Cortex of kidney (tissue), 1 donor: Measurements from ENCODE around the gene PFDN1.
"Not testable (repeated sequence)": the region's sequence is repeated elsewhere in the genome, so short reads cannot be mapped to it uniquely, and the experiment has no call there.

Experiments
- DNase-seq: peaks from one replicate; lab custom pipeline; 2025; lab: John Stamatoyannopoulos, UW

PFDN1 gene

GRCh38 chr5:140213370-140213983 is 89.4 kb downstream of the PFDN1 start:
- no peak for DNase-seq

DNA sequence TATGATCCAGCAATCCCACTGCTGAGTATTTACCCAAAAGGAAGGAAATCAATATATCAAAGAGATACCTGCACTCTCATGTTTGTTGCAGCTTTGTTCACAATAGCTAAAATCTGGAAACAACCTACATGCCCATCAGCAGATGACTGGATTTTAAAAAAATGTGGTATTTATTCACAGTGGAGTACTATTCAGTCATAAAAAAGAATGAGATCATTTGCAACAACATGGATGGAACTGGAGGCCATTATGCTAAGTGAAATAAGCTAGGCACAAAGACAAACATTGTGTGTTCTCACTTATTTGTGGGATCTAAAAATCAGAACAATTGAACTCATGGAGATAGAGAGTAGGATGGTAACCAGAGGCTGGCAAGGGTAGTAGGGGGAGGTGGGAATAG is 94.8 kb downstream of the PFDN1 start:
- DNase-seq: no peak

DNA sequence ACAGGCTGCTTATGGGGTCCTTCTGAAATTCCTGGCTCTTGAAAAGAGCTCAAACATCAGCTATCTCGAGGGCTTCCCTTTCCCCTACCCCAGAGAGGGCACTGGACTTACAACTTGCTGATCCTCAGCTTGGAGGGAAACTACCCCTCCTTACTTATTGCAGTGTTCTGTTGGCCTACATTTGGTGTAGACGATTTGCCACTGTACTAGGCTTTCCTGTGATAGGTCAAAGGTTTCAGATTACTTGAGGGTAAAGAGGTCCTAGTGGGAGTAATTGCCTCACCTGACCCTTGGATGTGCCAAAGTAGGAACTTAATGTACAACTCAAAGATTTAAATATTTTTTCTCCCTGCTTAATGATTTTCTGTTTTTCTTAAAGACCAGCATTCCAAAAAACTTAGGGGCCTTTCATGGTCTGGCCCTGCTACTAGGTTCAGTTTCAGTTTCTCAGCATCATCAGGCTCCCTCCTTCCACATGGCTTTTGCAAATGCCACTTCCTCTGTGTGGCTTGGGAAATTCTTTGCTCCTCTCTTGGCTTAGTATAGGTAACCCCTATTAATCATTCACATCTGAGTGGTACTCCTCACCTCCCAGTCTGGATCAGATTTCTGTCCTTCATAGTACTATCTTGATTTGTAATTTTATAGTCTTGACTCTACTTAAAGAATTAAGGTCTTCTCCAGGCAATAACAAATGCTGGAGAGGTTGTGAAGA is 95.5 kb downstream of the PFDN1 start:
- no peak for DNase-seq

- DNase-seq: no peak
These were observed 96.9 kb downstream of the PFDN1 start for GRCh38 chr5:140205952-140206351.

DNA sequence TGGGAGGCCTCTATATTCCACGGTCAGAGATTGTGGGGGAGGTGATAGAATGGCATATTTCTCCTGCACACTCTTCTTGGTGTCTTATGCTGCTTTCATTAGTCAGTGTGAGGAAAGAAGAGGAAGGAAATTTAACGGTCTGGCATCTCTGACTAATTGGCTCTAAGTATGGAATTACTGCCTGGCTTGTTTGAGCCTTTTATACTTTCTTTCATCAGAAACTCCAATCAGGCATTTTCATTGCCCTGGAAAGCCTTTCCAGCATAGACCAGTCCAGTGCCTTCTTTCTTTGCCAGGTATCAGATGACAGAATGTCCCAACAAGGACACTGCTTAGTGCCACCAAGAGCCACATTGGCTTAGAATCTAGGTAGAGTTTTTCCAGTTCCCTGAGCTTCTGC is 97.7 kb downstream of the PFDN1 start:
- no peak for DNase-seq

- no peak for DNase-seq
These were observed 100.3 kb downstream of the PFDN1 start for GRCh38 chr5:140202610-140203009.

DNA sequence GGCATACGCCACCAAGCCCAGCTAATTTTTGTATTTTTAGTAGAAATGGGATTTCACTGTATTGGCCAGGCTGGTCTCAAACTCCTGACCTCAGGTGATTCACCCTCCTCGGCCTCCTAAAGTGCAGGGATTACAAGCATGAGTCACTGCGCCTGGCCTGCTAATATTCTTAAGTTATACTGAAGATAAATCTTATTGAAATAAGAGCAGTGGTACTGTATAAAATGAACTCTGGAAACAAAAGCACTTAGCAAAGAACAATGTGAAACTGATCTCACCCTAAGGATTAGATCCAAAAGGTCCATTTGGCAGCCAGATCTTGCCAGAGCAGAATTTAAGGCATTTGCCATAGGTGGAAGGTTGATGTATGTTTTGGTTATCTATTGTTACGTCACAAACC is 100.8 kb downstream of the PFDN1 start:
- no peak for DNase-seq

DNA sequence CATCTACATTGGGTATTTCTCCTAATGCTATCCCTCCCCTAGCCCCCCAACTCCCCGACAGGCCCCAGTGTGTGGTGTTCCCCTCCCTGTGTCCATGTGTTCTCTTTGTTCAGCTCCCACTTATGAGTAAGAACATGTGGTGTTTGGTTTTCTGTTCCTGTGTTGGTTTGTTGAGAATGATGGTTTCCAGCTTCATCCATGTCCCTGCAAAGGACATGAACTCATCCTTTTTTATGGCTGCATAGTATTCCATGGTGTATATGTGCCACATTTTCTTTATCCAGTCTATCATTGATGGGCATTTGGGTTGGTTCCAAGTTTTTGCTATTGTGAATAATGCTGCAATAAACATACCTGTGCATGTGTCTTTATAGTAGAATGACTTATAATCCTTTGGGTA is 104.0 kb downstream of the PFDN1 start:
- not testable (repeated sequence) for DNase-seq

DNA sequence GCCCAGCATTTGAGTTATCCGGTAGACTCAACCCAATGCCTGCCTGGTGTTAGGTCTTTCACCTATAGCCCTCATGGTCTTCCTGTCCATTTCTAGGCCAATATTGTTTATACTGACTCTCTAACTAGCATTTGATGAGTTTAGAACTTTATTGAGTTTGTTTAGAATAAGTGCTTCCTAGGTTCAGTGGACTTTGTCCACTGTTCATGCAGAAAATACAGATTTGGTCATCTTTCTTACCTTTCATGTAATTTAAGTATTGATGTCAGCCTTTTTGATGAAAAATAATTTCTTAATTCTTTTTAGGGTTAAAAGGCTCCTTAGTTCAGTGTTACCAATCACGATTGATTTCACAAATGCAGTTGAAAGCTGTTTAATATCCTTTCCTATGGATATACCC is 105.9 kb downstream of the PFDN1 start:
- DNase-seq: no peak

GRCh38 chr5:140196115-140196814 is 106.6 kb downstream of the PFDN1 start:
- DNase-seq: no peak
